Transverse colon (tissue), 4 donors: ENCODE results near the gene GASK1A.

Experiments used
- POLR2A ChIP-seq: fragments of 450-650 bp; IDR thresholded peaks from one replicate; pipeline ENCODE4 v1.6.1; 2016; ENCODE audit warnings: antibody characterized with exemption, mild to moderate bottlenecking, moderate library complexity
- POLR2AphosphoS5 ChIP-seq, 3 donors: sonication (generic); formaldehyde crosslinking; IDR thresholded peaks; one replicate each; pipeline ENCODE4 v1.6.1; 2016; ENCODE audit warnings: antibody characterized with exemption in 3 of 3
- TF ChIP-seq, protein P1 (sequence below), 5 experiments: fragments of 200-600 bp in 3 of 5; fragments of 450-650 bp in 2 of 5; sonication (generic) in 3 of 5; IDR thresholded peaks; 1 replicate in 2 of 5; 2 replicates in 3 of 5; pipeline ENCODE4 v1.5.1; 2016 to 2017; ENCODE audit warnings: antibody characterized with exemption in 5 of 5, inconsistent platforms in 3 of 5, mild to moderate bottlenecking in 2 of 5, moderate library complexity in 1 of 5

DNA sequence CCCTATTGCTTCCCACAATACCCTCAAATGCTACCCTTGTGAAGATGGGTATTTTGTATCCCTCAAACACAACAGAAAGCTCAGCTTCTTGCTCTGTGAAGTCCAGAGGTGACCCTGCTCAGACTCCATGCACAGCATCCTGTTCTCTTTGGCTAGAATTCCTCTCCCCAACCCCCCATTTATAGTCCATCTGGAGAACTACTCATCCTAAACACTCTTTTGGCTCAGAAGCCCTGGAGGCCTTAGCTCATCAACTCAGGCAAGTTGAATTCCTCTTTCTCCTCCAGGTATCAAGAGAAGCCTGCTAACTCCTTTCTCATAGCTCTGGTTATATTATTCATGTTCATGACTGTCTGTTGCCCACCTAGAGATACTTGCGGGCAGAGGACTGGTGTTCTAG lies 18.3 kb upstream of the GASK1A start:
- no peak for TF ChIP-seq POLR2A
- TF ChIP-seq, protein P1, sequence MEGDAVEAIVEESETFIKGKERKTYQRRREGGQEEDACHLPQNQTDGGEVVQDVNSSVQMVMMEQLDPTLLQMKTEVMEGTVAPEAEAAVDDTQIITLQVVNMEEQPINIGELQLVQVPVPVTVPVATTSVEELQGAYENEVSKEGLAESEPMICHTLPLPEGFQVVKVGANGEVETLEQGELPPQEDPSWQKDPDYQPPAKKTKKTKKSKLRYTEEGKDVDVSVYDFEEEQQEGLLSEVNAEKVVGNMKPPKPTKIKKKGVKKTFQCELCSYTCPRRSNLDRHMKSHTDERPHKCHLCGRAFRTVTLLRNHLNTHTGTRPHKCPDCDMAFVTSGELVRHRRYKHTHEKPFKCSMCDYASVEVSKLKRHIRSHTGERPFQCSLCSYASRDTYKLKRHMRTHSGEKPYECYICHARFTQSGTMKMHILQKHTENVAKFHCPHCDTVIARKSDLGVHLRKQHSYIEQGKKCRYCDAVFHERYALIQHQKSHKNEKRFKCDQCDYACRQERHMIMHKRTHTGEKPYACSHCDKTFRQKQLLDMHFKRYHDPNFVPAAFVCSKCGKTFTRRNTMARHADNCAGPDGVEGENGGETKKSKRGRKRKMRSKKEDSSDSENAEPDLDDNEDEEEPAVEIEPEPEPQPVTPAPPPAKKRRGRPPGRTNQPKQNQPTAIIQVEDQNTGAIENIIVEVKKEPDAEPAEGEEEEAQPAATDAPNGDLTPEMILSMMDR (IDR thresholded peaks at IDR 0.05) = no peak
- TF ChIP-seq POLR2AphosphoS5 (IDR thresholded peaks at IDR 0.05) = no peak
